Kidney (tissue), 14 donors: ENCODE results near the gene MFNG. TPM values are rescaled to one million over a fixed set of nuclear protein-coding genes. Genes with fewer than 3 reads are reported as not detected.

Experiments
- DNase-seq, 5 donors: peaks; one replicate each; pipeline ENCODE4 v3.0.0-alpha.2; 2013 to 2020
- FAIRE-seq: peaks from 2 replicates; lab custom pipeline; 2012; peaks lifted over from hg19 to GRCh38; lab: Jason Lieb, UNC
- H3K27ac ChIP-seq, 2 donors: one replicate each; pipeline ENCODE4 v1.7.0; 2013; ENCODE audit warnings: low read depth in 2 of 2, low read length in 2 of 2, inconsistent platforms in 1 of 2
- H3K27me3 ChIP-seq: one replicate; pipeline ENCODE4 v1.7.1; 2013; ENCODE audit warnings: low read length, inconsistent platforms; ENCODE audit not compliant: control insufficient read depth, insufficient read depth
- H3K36me3 ChIP-seq, 3 donors: one replicate each; pipeline versions ENCODE4 v1.7.0 to v1.7.1; 2013; ENCODE audit warnings: low read length in 3 of 3, control low read depth in 1 of 3, inconsistent platforms in 1 of 3; ENCODE audit not compliant: insufficient read depth in 3 of 3, control insufficient read depth in 2 of 3
- H3K4me1 ChIP-seq, 3 donors: one replicate each; pipeline versions ENCODE4 v1.7.0 to v1.7.1; 2013; ENCODE audit warnings: low read length in 3 of 3, inconsistent platforms in 1 of 3, low read depth in 1 of 3; ENCODE audit not compliant: control insufficient read depth in 2 of 3, insufficient read depth in 2 of 3
- H3K4me3 ChIP-seq, 3 donors: one replicate each; pipeline versions ENCODE4 v1.7.0 to v1.8.1; 2013; ENCODE audit warnings: low read length in 3 of 3, control low read depth in 1 of 3, inconsistent platforms in 1 of 3
- H3K9ac ChIP-seq, 3 donors: one replicate each; pipeline versions ENCODE4 v1.7.0 to v1.7.1; 2013; ENCODE audit warnings: low read length in 3 of 3, control low read depth in 1 of 3, inconsistent platforms in 1 of 3
- H3K9me3 ChIP-seq, 3 donors: one replicate each; pipeline versions ENCODE4 v1.7.0 to v1.7.1; 2013; ENCODE audit warnings: low read length in 3 of 3, control low read depth in 1 of 3, inconsistent platforms in 1 of 3; ENCODE audit not compliant: control insufficient read depth in 2 of 3, insufficient read depth in 1 of 3
- CTCF ChIP-seq: IDR thresholded peaks from 3 replicates; pipeline ENCODE4 v1.5.1; 2012; ENCODE audit warnings: mild to moderate bottlenecking, moderate library complexity, borderline replicate concordance; ENCODE audit not compliant: insufficient read depth; ENCODE audit errors: extremely low read depth
- intact Hi-C: fragments of 100-400 bp; cut with DNase I; formaldehyde crosslinking; loops from one replicate; pipeline ENCODE4 v1.11.1; 2022
- polyA plus RNA-seq: library from polyadenylated mRNA; stranded (reverse); fragments of 350-450 nt; fragmentation: Illumina TruSeq; extraction: RNeasy Lipid Tissue Mini Kit (QIAGEN cat#74804); gene quantifications from one replicate; pipeline ENCODE4 v1.2.3, GENCODE V29; 2014; ENCODE audit warnings: low read depth, low replicate concordance; ENCODE audit not compliant: insufficient read depth
- total RNA-seq: library from RNA; stranded (reverse); fragmentation: NEBNext Ultra II Directional; extraction: Animal tissue kit (Norgen Biotek cat#: 25700); gene quantifications from one replicate; pipeline ENCODE4 v1.2.1, GENCODE V29; 2021
- donor health status: control.
- donor health status: control.
- donor health status: control.
- donor health status: control.
- donor health status: control.
- donor health status: DM: yes; HTN: yes; CAD: no.
- donor health status: Normal renal cell carcinoma (clear cell type).

Gene MFNG
- total and polyA plus RNA-seq, 2 donors from 2014 or later: 9.1 to 31.1 TPM

DNA sequence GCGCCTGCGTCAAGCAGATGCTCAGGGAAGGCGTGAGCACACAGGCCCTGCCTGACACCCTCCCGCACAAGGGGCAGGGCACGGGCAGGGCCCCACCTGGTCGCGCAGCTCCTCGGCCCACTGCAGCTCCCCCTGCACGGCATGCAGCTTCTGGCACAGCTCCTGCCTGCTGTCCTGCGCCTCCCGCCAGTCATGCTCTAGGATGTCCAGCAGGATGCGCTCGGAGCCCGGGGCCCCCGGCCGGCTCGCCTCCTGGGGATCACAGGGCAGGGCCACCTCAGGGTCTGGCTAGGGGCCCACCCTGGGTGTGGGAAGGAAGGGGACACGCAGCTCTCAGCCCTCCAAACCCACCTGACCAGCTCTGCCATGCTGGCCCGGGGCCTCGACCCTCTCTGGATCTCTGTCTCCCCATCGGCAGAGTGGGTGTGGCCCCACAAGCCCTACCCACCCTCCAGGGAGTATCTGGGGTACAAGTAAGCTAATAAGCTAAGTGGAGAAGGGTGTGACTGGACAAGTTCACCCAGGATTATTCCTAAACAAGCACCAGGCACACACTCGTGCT lies 22.3 kb upstream of the MFNG start:
- Histone ChIP-seq H3K27me3 (no peaks in the 10 kb centered on the region), H3K9ac (no peak overlapping the region), H3K36me3 (peaks cover 3 to 43% (median 9%) of the 10 kb centered on the region in 3 donors), H3K4me3 (no peak overlapping the region), H3K4me1 (peaks cover 4 to 28% (median 19%) of the 10 kb centered on the region in 3 donors), H3K9me3 (no peaks in the 10 kb centered on the region), H3K27ac (peak overlapping the region; percentile 36 to 60)
- no peak for FAIRE-seq
- peak in 3 of 5 donors; percentile 57 to 79 (median 75) for DNase-seq
- no peak for TF ChIP-seq CTCF
- intact Hi-C loops: no loop called here

DNA sequence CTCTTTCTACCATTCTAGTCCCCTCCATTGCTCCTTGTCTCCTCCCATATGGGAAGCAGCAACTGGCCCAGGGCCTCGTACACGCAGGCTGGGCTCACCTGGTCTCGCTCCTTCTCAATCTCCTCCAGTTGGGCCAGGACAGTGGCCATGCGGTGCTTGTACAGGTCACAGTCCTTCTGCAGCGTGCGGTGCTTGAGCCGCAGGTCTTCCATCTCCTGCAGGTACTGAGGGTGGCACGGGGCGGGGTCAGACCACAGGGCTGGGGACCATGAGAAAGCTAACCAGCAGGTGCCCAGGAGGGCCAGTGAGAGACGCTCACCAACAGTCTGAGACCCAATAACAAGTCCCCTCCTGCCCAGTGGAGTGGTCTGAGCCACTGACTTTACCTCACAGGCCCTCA lies 21.5 kb upstream of the MFNG start:
- Histone ChIP-seq H3K27ac (no peak overlapping the region), H3K9ac (no peak overlapping the region), H3K4me1 (peaks cover 4 to 33% (median 27%) of the 10 kb centered on the region in 3 donors), H3K27me3 (no peaks in the 10 kb centered on the region), H3K9me3 (no peaks in the 10 kb centered on the region), H3K4me3 (no peak overlapping the region), H3K36me3 (peaks cover 3 to 51% (median 9%) of the 10 kb centered on the region in 3 donors)
- intact Hi-C loops: no loop called here
- DNase-seq (no peak), FAIRE-seq (no peak)
- no peak for TF ChIP-seq CTCF

DNA sequence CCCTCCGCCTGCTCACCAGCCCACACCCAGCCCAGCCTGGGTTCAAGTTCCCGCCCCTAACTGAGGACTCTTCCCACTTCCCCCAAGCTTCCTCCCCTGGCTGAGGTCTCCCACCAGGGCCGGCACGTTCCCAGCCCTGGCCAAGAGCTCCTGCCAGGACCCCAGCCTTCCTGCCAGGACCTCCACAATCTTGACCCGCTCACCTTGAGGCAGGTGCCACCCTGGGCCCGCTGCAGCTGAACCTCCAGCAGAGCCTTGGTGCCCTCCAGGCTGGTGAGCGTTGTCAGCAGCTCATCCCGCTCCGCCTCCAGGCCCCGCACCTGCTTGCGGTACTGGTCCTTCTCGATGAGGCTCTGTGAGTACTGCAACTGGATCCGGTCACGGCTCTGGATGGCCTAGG lies 19.8 kb upstream of the MFNG start:
- H3K4me3 ChIP-seq: no peak overlapping the region
- H3K27me3 ChIP-seq: no peaks in the 10 kb centered on the region
- DNase-seq (peak in 1 of 5 donors; percentile 48), FAIRE-seq (no peak)
- peaks cover 3 to 51% (median 9%) of the 10 kb centered on the region in 3 donors for H3K36me3 ChIP-seq
- no peak overlapping the region for H3K9ac ChIP-seq
- no peaks in the 10 kb centered on the region for H3K9me3 ChIP-seq
- no peak for TF ChIP-seq CTCF
- H3K27ac ChIP-seq: no peak overlapping the region
- intact Hi-C loops: no loop called here
- H3K4me1 ChIP-seq: peaks cover 8 to 39% (median 31%) of the 10 kb centered on the region in 3 donors
